HT-29 (cell line): ENCODE results near the gene GLB1L2. TPM values are rescaled to one million over a fixed set of nuclear protein-coding genes. Genes with fewer than 3 reads are reported as not detected.

Experiments used
- DNase-seq: peaks from one replicate; pipeline ENCODE4 v3.0.0-alpha.2; 2015; ENCODE audit warnings: low spot score
- total RNA-seq: library from RNA; depleted of rRNA; stranded (reverse); fragments of >200 nt; shearing (Covaris generic); gene quantifications from 2 replicates; pipeline ENCODE4 v1.2.3, GENCODE V29; 2014; rRNA removed

GLB1L2 gene
- total RNA-seq, 1 experiment from 2014 or later = 77.4 TPM

- DNase-seq = no peak
Measured at GRCh38 chr11:134425413-134425812, 93.6 kb downstream of the GLB1L2 start.

Other genes with a start within 250 kb of the GLB1L2 start
- gene NCAPD3, start 108.0 kb upstream of the GLB1L2 start, total RNA-seq = 57.0 and 66.3 TPM in 2 replicates
- 39.2 and 45.1 TPM in 2 replicates for gene VPS26B, start 107.3 kb upstream of the GLB1L2 start, total RNA-seq
- 45.5 and 47.8 TPM in 2 replicates for gene THYN1, start 78.6 kb upstream of the GLB1L2 start, total RNA-seq
- gene ACAD8, start 78.4 kb upstream of the GLB1L2 start, total RNA-seq = 25.9 and 28.5 TPM in 2 replicates
- gene GLB1L3, start 55.6 kb upstream of the GLB1L2 start, total RNA-seq = not detected in 2 replicates
- 0.23 TPM in 1 of 2 replicates, not detected in the other for gene B3GAT1, start 80.3 kb downstream of the GLB1L2 start, total RNA-seq